OCI-LY1 (cell line): ENCODE measurements around the gene TNFRSF14.

Experiments used
- H2AFZ ChIP-seq: fragments of 200-600 bp; sonication (generic), shearing (Covaris generic); 2 replicates; pipeline ENCODE4 v1.6.0; 2014; ENCODE audit warnings: antibody characterized with exemption, mild to moderate bottlenecking, low read length
- H3F3A ChIP-seq: fragments of 200-600 bp; sonication (generic), shearing (Covaris generic); 2 replicates; pipeline ENCODE4 v1.6.0; 2014; ENCODE audit warnings: mild to moderate bottlenecking, antibody characterized with exemption, low read length, moderate library complexity; ENCODE audit not compliant: insufficient read depth
- H3K27ac ChIP-seq: fragments of 200-600 bp; sonication (generic); 2 replicates; pipeline ENCODE4 v1.5.1; 2014; ENCODE audit warnings: low read length, mixed run types, mild to moderate bottlenecking, low read depth; ENCODE audit not compliant: poor library complexity, severe bottlenecking
- H3K27me3 ChIP-seq: fragments of 200-600 bp; sonication (generic); 2 replicates; pipeline ENCODE4 v1.6.0; 2014; ENCODE audit warnings: antibody characterized with exemption, mild to moderate bottlenecking, low read length, moderate library complexity; ENCODE audit not compliant: insufficient read depth
- H3K36me3 ChIP-seq: fragments of 200-600 bp; sonication (generic); 2 replicates; pipeline ENCODE4 v1.6.1; 2014; ENCODE audit warnings: mild to moderate bottlenecking, antibody characterized with exemption, low read length, moderate library complexity, mixed read lengths; ENCODE audit not compliant: insufficient read depth
- H3K4me1 ChIP-seq: fragments of 200-600 bp; sonication (generic); 2 replicates; pipeline ENCODE4 v1.5.1; 2014; ENCODE audit warnings: mild to moderate bottlenecking, low read length, moderate library complexity; ENCODE audit not compliant: insufficient read depth, severe bottlenecking
- H3K4me2 ChIP-seq: fragments of 200-600 bp; sonication (generic), shearing (Covaris generic); 2 replicates; pipeline ENCODE4 v1.6.1; 2014; ENCODE audit warnings: low read length
- H3K4me3 ChIP-seq: fragments of 200-600 bp; sonication (generic); 2 replicates; pipeline ENCODE4 v1.5.1; 2014; ENCODE audit warnings: low read length, low read depth, mild to moderate bottlenecking, mixed read lengths; ENCODE audit not compliant: poor library complexity, severe bottlenecking
- H3K79me2 ChIP-seq: fragments of 200-600 bp; shearing (Covaris generic); 2 replicates; pipeline ENCODE4 v1.6.1; 2016; ENCODE audit warnings: mixed run types, low read length, mixed read lengths; ENCODE audit not compliant: insufficient read depth
- H3K9ac ChIP-seq: fragments of 200-600 bp; sonication (generic), shearing (Covaris generic); 2 replicates; pipeline ENCODE4 v1.6.1; 2014; ENCODE audit warnings: mild to moderate bottlenecking, low read length, mixed read lengths
- H3K9me2 ChIP-seq: fragments of 200-600 bp; sonication (generic), shearing (Covaris generic); 2 replicates; pipeline ENCODE4 v1.6.1; 2014; ENCODE audit warnings: low read depth, mild to moderate bottlenecking, low read length, mixed read lengths
- H3K9me3 ChIP-seq: fragments of 200-600 bp; shearing (Covaris generic); 2 replicates; pipeline ENCODE4 v1.6.1; 2014; ENCODE audit warnings: low read length, mixed read lengths
- H4K20me1 ChIP-seq: fragments of 200-600 bp; sonication (generic), shearing (Covaris generic); 2 replicates; pipeline ENCODE4 v1.6.0; 2016; ENCODE audit warnings: mild to moderate bottlenecking, low read length; ENCODE audit not compliant: insufficient read depth
- CTCF ChIP-seq: fragments of 200-600 bp; sonication (generic), shearing (Covaris generic); IDR thresholded peaks from 2 replicates; pipeline ENCODE4 v1.5.1; 2017; ENCODE audit warnings: mild to moderate bottlenecking, antibody characterized with exemption, low read length, moderate library complexity, mixed read lengths
- EZH2 ChIP-seq: fragments of 200-600 bp; sonication (generic), shearing (Covaris generic); IDR thresholded peaks from 2 replicates; pipeline ENCODE4 v1.8.0; 2017; ENCODE audit warnings: borderline replicate concordance, mixed run types, mild to moderate bottlenecking, antibody characterized with exemption, low read length, moderate library complexity, mixed read lengths

The TNFRSF14 gene

GRCh38 chr1:2586154-2587070 is 30.2 kb downstream of the TNFRSF14 start, which contains the start of gene PRXL2B:
PRXL2B (plus strand) TSS chr1:2586777; CDS start chr1:2586886, 109 bp downstream.
- H3K36me3 ChIP-seq = no peaks in the 10 kb centered on the region
- H3K27ac ChIP-seq = peak within 1 kb of the TSS; percentile 75

GRCh38 chr1:2587071-2587859 is 31.1 kb downstream of the TNFRSF14 start:
- no peak overlapping the region for H3K27ac ChIP-seq
- H3K4me2 ChIP-seq = peak overlapping the region; percentile 80
- H2AFZ ChIP-seq = no peak overlapping the region
- H3F3A ChIP-seq = no peaks in the 10 kb centered on the region
- H3K9me3 ChIP-seq = no peaks in the 10 kb centered on the region
- TF ChIP-seq CTCF (no peak), EZH2 (no peak)
- H3K4me1 ChIP-seq = peaks cover 18% of the 10 kb centered on the region
- peak overlapping the region; percentile 74 for H3K4me3 ChIP-seq
- H3K27me3 ChIP-seq = no peaks in the 10 kb centered on the region; the same call in 1 of the 2 replicates
- no peaks in the 10 kb centered on the region for H4K20me1 ChIP-seq
- H3K9me2 ChIP-seq = no peaks in the 10 kb centered on the region
- H3K9ac ChIP-seq = peak overlapping the region; percentile 78; the same call in 1 of the 2 replicates
- no peaks in the 10 kb centered on the region for H3K36me3 ChIP-seq
- H3K79me2 ChIP-seq = no peaks in the 10 kb centered on the region

More at GRCh38 chr1:2586154-2587070, 30.2 kb downstream of the TNFRSF14 start, which contains the start of gene PRXL2B:
- no peak within 1 kb of the TSS for H2AFZ ChIP-seq
- no peaks in the 10 kb centered on the region for H3K79me2 ChIP-seq
- H3K4me3 ChIP-seq = peak within 1 kb of the TSS; percentile 74
- H3K4me1 ChIP-seq = peaks cover 18% of the 10 kb centered on the region
- peak within 1 kb of the TSS; percentile 80 for H3K4me2 ChIP-seq
- H3K9ac ChIP-seq = peak within 1 kb of the TSS; percentile 78
- H3K27me3 ChIP-seq = no peaks in the 10 kb centered on the region; the same call in 1 of the 2 replicates
- no peaks in the 10 kb centered on the region for H3K9me2 ChIP-seq
- no peaks in the 10 kb centered on the region for H3F3A ChIP-seq
- no peaks in the 10 kb centered on the region for H4K20me1 ChIP-seq
- no peaks in the 10 kb centered on the region for H3K9me3 ChIP-seq
- TF ChIP-seq EZH2 (no peak), CTCF (no peak)

GRCh38 chr1:2587860-2588571 is 31.8 kb downstream of the TNFRSF14 start:
- Histone ChIP-seq H3K9ac (no peak overlapping the region), H3F3A (no peaks in the 10 kb centered on the region), H3K9me3 (no peaks in the 10 kb centered on the region), H3K27ac (no peak overlapping the region), H3K36me3 (no peaks in the 10 kb centered on the region), H3K4me2 (peak overlapping the region; percentile 80; the same call in 1 of the 2 replicates), H2AFZ (no peak overlapping the region), H3K79me2 (no peaks in the 10 kb centered on the region), H3K27me3 (no peaks in the 10 kb centered on the region; the same call in 1 of the 2 replicates), H4K20me1 (no peaks in the 10 kb centered on the region), H3K9me2 (no peaks in the 10 kb centered on the region), H3K4me1 (peaks cover 18% of the 10 kb centered on the region), H3K4me3 (peak overlapping the region; percentile 74)
- TF ChIP-seq EZH2 = no peak
- TF ChIP-seq CTCF = no peak
